Measurements from ENCODE around the gene PLOD1. TPM values are rescaled to one million over a fixed set of nuclear protein-coding genes. Genes with fewer than 3 reads are reported as not detected.

PLOD1 gene
- total RNA-seq, 1 donor from 2014 or later: 173 TPM

- no peak for TF ChIP-seq CTCF (IDR thresholded peaks at IDR 0.05; ENCODE audit: unreplicated experiment)
- no peaks in the 10 kb centered on the region for H3K9me3 Mint-ChIP-seq (ENCODE audit: unreplicated experiment)
- H3K27ac Mint-ChIP-seq (ENCODE audit: unreplicated experiment): no peak overlapping the region
- peaks cover 23% of the 10 kb centered on the region for H3K36me3 Mint-ChIP-seq (ENCODE audit: low read depth, unreplicated experiment)
- DNase-seq (ENCODE audit: low spot score): no peak
- H3K4me3 Mint-ChIP-seq (ENCODE audit: unreplicated experiment): no peak overlapping the region
- H3K4me1 Mint-ChIP-seq (ENCODE audit: unreplicated experiment): no peaks in the 10 kb centered on the region
- H3K27me3 Mint-ChIP-seq (ENCODE audit: unreplicated experiment): peaks cover 7% of the 10 kb centered on the region
Observed at GRCh38 chr1:12015499-12015898, 81.0 kb downstream of the PLOD1 start.

GRCh38 chr1:12016182-12016581 is 81.7 kb downstream of the PLOD1 start:
- Mint-ChIP-seq H3K9me3 (ENCODE audit: unreplicated experiment) (no peaks in the 10 kb centered on the region), H3K27ac (ENCODE audit: unreplicated experiment) (no peak overlapping the region), H3K27me3 (ENCODE audit: unreplicated experiment) (peaks cover 7% of the 10 kb centered on the region), H3K4me1 (ENCODE audit: unreplicated experiment) (no peaks in the 10 kb centered on the region), H3K4me3 (ENCODE audit: unreplicated experiment) (no peak overlapping the region), H3K36me3 (ENCODE audit: low read depth, unreplicated experiment) (peaks cover 20% of the 10 kb centered on the region)
- DNase-seq (ENCODE audit: low spot score): no peak
- no peak for TF ChIP-seq CTCF (IDR thresholded peaks at IDR 0.05; ENCODE audit: unreplicated experiment)

GRCh38 chr1:12019858-12020509 is 85.5 kb downstream of the PLOD1 start:
- no peak for DNase-seq (ENCODE audit: low spot score)
- H3K4me1 Mint-ChIP-seq (ENCODE audit: unreplicated experiment): no peaks in the 10 kb centered on the region
- H3K36me3 Mint-ChIP-seq (ENCODE audit: low read depth, unreplicated experiment): peaks cover 10% of the 10 kb centered on the region
- H3K27me3 Mint-ChIP-seq (ENCODE audit: unreplicated experiment): no peaks in the 10 kb centered on the region
- H3K4me3 Mint-ChIP-seq (ENCODE audit: unreplicated experiment): peak overlapping the region; percentile 84
- TF ChIP-seq CTCF (IDR thresholded peaks at IDR 0.05; ENCODE audit: unreplicated experiment): no peak
- no peaks in the 10 kb centered on the region for H3K9me3 Mint-ChIP-seq (ENCODE audit: unreplicated experiment)
- peak overlapping the region; percentile 24 for H3K27ac Mint-ChIP-seq (ENCODE audit: unreplicated experiment)

GRCh38 chr1:12021616-12022015 is 87.1 kb downstream of the PLOD1 start:
- no peak for DNase-seq (ENCODE audit: low spot score)
- H3K4me3 Mint-ChIP-seq (ENCODE audit: unreplicated experiment): no peak overlapping the region

More at GRCh38 chr1:12021616-12022015, 87.1 kb downstream of the PLOD1 start:
- no peak overlapping the region for H3K27ac Mint-ChIP-seq (ENCODE audit: unreplicated experiment)
- TF ChIP-seq CTCF (IDR thresholded peaks at IDR 0.05; ENCODE audit: unreplicated experiment): no peak
- H3K9me3 Mint-ChIP-seq (ENCODE audit: unreplicated experiment): no peaks in the 10 kb centered on the region
- H3K4me1 Mint-ChIP-seq (ENCODE audit: unreplicated experiment): peaks cover 4% of the 10 kb centered on the region
- H3K27me3 Mint-ChIP-seq (ENCODE audit: unreplicated experiment): peaks cover 3% of the 10 kb centered on the region
- H3K36me3 Mint-ChIP-seq (ENCODE audit: low read depth, unreplicated experiment): peaks cover 19% of the 10 kb centered on the region

Data from endothelial cell (in vitro differentiated cells).